Fibroblast of lung (primary cell): ENCODE results near the gene CST7. TPM values are rescaled to one million over a fixed set of nuclear protein-coding genes. Genes with fewer than 3 reads are reported as not detected.

ENCODE experiments used
- DNase-seq, 2 donors: peaks; one replicate each; pipeline versions ENCODE4 v3.0.0 to v3.0.0-alpha.2; 2010; ENCODE audit warnings: low read depth in 2 of 2
- H2AFZ ChIP-seq: 2 replicates; pipeline ENCODE4 v1.5.1; 2012; ENCODE audit warnings: low read length, control low read depth, inconsistent platforms
- H3K27ac ChIP-seq: 2 replicates; pipeline ENCODE4 v1.5.1; 2011; ENCODE audit warnings: low read length, control low read depth; ENCODE audit not compliant: insufficient read depth
- H3K27me3 ChIP-seq: 2 replicates; pipeline ENCODE4 v1.5.1; 2011; ENCODE audit warnings: mild to moderate bottlenecking, low read length; ENCODE audit not compliant: control insufficient read depth, insufficient read depth
- H3K36me3 ChIP-seq: 2 replicates; pipeline ENCODE4 v1.5.1; 2011; ENCODE audit warnings: low read length; ENCODE audit not compliant: control insufficient read depth, insufficient read depth
- H3K4me1 ChIP-seq: 2 replicates; pipeline ENCODE4 v1.5.1; 2011; ENCODE audit warnings: low read length; ENCODE audit not compliant: control insufficient read depth, insufficient read depth; ENCODE audit errors: extremely low read depth
- H3K4me2 ChIP-seq: 2 replicates; pipeline ENCODE4 v1.5.1; 2011; ENCODE audit warnings: low read length, control low read depth; ENCODE audit not compliant: insufficient read depth; ENCODE audit errors: extremely low read depth
- H3K4me3 ChIP-seq, 4 experiments: fragments of 200-600 bp in 1 of 4; sonication (generic) in 1 of 4; replicated peaks in 1 of 4; 2 replicates each; pipeline ENCODE4 v1.5.1; 2011 to 2016; ENCODE audit warnings: low read length in 4 of 4, low read depth in 3 of 4, mild to moderate bottlenecking in 3 of 4, control low read depth in 2 of 4, inconsistent platforms in 1 of 4, mixed read lengths in 1 of 4; ENCODE audit not compliant: insufficient read depth in 1 of 4; ENCODE audit errors: control extremely low read depth in 1 of 4
- H3K79me2 ChIP-seq: 2 replicates; pipeline ENCODE4 v1.5.1; 2012; ENCODE audit warnings: mild to moderate bottlenecking, low read length, inconsistent platforms; ENCODE audit not compliant: control insufficient read depth, insufficient read depth
- H3K9ac ChIP-seq: 2 replicates; pipeline ENCODE4 v1.5.1; 2011; ENCODE audit warnings: mild to moderate bottlenecking, low read length, control low read depth; ENCODE audit not compliant: insufficient read depth
- H3K9me3 ChIP-seq: 2 replicates; pipeline ENCODE4 v1.5.1; 2012; ENCODE audit warnings: low read depth, low read length; ENCODE audit not compliant: control insufficient read depth, insufficient read depth
- H4K20me1 ChIP-seq: 2 replicates; pipeline ENCODE4 v1.5.1; 2011; ENCODE audit warnings: low read length; ENCODE audit not compliant: control insufficient read depth, insufficient read depth; ENCODE audit errors: extremely low read depth
- EZH2 ChIP-seq: IDR thresholded peaks from 2 replicates; pipeline ENCODE4 v1.5.1; 2012; ENCODE audit warnings: low read length, control low read depth, mild to moderate bottlenecking; ENCODE audit errors: missing control alignments
- polyA plus RNA-seq, 2 donors: library from polyadenylated mRNA; depleted of rRNA in 1 of 2; stranded (reverse) in 1 of 2; unstranded in 1 of 2; fragments of >200 nt; gene quantifications; 2 replicates each; pipeline ENCODE4 v1.2.1, GENCODE V29; 2011 to 2012; ENCODE audit warnings: missing spikeins in 1 of 2
- total RNA-seq: library from RNA; depleted of rRNA; stranded (reverse); fragments of >200 nt; gene quantifications from 2 replicates; pipeline ENCODE4 v1.2.1, GENCODE V29; 2014
- TF ChIP-seq, protein P1 (sequence below), 2 donors: IDR thresholded peaks in 1 of 2; conservative IDR thresholded peaks in 1 of 2; 1 replicate in 1 of 2; 2 replicates in 1 of 2; pipeline ENCODE4 v1.5.1; 2011 to 2012; ENCODE audit warnings: low read length in 2 of 2, control low read depth in 1 of 2, inconsistent platforms in 1 of 2, low read depth in 1 of 2, mild to moderate bottlenecking in 1 of 2

Gene CST7
- total and polyA plus RNA-seq, 2 donors (not counting 1 experiment from before 2014, with no cell fraction given): not detected

DNA sequence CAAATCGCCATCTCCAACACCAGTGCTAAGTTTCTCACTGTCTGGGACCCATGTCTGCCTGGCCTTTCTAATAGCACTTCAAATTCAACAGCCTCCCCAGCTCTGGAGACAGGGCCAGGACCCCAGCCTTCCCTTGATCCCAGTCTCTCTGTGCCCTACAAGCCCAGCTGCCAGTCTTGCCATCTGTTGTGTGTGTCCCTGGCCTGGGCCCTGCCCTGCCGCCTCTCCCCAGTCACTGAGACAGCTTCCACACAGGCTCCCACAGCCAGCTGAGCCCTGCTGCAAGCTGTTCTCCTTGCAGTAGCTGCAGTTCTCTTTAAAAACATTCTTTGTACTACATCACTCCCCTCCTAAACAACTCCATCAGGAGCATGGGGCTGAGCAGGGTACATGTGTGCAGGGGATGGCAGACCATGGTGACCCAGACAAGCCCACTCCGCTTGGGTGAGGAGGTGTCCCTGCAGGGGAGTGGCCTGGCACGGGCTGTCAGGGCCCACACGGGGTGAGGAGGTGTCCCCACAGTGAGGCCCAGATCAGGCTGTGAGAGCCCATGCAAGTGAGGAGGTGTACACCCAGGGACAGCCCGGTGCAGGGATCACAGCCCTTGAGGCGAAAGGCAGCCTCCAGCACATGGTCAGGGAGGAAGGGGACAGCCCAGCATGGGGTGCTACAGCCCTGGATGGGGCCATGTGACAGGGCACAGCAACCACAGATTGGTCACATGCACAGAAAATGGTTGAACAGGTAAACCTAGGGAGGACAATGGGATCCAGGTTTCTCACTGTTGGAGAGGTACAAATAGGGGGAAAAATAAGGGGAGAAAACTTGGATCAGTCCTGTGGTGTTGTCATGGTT lies 16.2 kb downstream of the CST7 start:
- H3K79me2 ChIP-seq: no peaks in the 10 kb centered on the region
- H3K9ac ChIP-seq: no peak overlapping the region
- H3K27me3 ChIP-seq: no peaks in the 10 kb centered on the region
- TF ChIP-seq, protein P1, sequence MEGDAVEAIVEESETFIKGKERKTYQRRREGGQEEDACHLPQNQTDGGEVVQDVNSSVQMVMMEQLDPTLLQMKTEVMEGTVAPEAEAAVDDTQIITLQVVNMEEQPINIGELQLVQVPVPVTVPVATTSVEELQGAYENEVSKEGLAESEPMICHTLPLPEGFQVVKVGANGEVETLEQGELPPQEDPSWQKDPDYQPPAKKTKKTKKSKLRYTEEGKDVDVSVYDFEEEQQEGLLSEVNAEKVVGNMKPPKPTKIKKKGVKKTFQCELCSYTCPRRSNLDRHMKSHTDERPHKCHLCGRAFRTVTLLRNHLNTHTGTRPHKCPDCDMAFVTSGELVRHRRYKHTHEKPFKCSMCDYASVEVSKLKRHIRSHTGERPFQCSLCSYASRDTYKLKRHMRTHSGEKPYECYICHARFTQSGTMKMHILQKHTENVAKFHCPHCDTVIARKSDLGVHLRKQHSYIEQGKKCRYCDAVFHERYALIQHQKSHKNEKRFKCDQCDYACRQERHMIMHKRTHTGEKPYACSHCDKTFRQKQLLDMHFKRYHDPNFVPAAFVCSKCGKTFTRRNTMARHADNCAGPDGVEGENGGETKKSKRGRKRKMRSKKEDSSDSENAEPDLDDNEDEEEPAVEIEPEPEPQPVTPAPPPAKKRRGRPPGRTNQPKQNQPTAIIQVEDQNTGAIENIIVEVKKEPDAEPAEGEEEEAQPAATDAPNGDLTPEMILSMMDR (conservative IDR thresholded peaks at IDR 0.05 in 1 of 2, IDR thresholded peaks at IDR 0.05 in 1 of 2; ENCODE audit: low read depth in 1 of 2, low read length in 2 of 2): no peak
- TF ChIP-seq EZH2: no peak
- H3K27ac ChIP-seq: no peak overlapping the region
- peaks cover 14% of the 10 kb centered on the region for H3K36me3 ChIP-seq
- H4K20me1 ChIP-seq: no peaks in the 10 kb centered on the region
- H3K4me1 ChIP-seq: no peaks in the 10 kb centered on the region
- no peaks in the 10 kb centered on the region for H3K9me3 ChIP-seq
- no peak for DNase-seq
- no peak overlapping the region for H2AFZ ChIP-seq
- H3K4me2 ChIP-seq: no peak overlapping the region
- no peak overlapping the region for H3K4me3 ChIP-seq

DNA sequence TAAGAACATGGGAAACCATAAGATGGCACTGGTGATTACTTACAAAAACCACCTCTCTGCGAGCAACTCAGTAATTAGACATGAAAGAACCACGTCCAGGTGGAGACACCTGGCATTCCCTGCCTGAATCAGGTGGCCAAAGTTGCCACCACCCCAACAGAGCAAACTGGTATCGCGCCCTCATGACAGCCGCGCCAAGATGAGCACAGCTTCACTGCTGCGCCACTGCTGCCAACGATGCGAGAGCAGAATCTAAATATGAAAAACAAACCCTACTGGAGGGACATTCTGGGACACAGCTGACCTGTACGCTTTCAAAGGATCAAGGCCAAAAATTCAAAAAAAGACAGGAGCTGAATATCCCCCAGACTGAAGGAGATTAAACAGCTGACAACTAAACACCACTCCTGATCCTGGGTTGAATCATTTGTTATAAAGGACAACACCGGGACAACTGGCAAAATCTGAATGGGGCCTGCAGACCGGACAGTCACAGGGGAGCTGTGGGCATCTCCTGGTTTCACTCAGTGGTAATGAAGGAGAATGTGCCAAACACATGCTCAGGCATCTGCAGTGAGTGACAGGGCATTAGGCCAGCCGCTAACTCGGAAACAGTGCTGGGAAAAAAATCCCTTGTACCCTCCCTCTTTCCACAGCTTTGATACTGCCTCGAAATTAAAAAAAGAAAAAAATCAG lies 17.4 kb downstream of the CST7 start:
- H3K27ac ChIP-seq: no peak overlapping the region
- no peak overlapping the region for H3K4me3 ChIP-seq
- peaks cover 16% of the 10 kb centered on the region for H3K36me3 ChIP-seq
- H3K9me3 ChIP-seq: no peaks in the 10 kb centered on the region
- H3K4me2 ChIP-seq: no peak overlapping the region
- H3K4me1 ChIP-seq: no peaks in the 10 kb centered on the region
- no peaks in the 10 kb centered on the region for H3K79me2 ChIP-seq
- no peak overlapping the region for H2AFZ ChIP-seq
- H3K9ac ChIP-seq: no peak overlapping the region
- H3K27me3 ChIP-seq: no peaks in the 10 kb centered on the region
- DNase-seq: no peak
- TF ChIP-seq, protein P1 (conservative IDR thresholded peaks at IDR 0.05 in 1 of 2, IDR thresholded peaks at IDR 0.05 in 1 of 2; ENCODE audit: low read depth in 1 of 2, low read length in 2 of 2): no peak
- no peak for TF ChIP-seq EZH2
- H4K20me1 ChIP-seq: no peaks in the 10 kb centered on the region

DNA sequence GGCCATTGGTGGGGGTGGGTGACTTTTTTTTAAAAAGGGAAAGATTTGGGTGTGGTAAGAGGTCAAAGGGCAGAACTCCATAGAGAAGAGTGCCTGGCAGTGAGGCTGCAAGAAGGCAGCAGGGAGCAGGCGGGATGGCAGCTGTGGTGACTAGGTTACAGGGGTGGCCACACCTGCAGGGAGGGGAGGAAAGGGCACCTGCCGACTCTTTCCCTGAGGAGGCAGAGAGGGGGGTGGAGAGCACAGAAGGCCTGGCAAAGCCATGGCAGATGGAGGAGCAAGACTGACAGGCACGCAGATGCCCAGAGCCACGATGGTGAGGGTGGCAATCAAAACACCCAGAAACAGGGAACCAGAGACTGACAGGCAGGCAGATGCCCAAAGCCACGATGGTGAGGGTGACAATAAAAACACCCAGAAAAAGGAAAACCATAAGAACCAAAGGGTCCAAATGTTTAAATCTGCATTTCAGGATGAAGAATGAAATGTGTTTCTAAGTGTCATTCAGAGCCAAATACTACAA lies 19.3 kb downstream of the CST7 start:
- no peaks in the 10 kb centered on the region for H3K27me3 ChIP-seq
- no peak overlapping the region for H3K27ac ChIP-seq
- no peak overlapping the region for H2AFZ ChIP-seq
- H3K4me3 ChIP-seq: no peak overlapping the region
- DNase-seq: no peak
- TF ChIP-seq EZH2: no peak
- TF ChIP-seq, protein P1 (conservative IDR thresholded peaks at IDR 0.05 in 1 of 2, IDR thresholded peaks at IDR 0.05 in 1 of 2; ENCODE audit: low read depth in 1 of 2, low read length in 2 of 2): no peak
- H3K4me2 ChIP-seq: no peak overlapping the region
- peaks cover 19% of the 10 kb centered on the region for H3K36me3 ChIP-seq
- no peaks in the 10 kb centered on the region for H3K79me2 ChIP-seq
- H3K9ac ChIP-seq: no peak overlapping the region
- H3K4me1 ChIP-seq: no peaks in the 10 kb centered on the region
- no peaks in the 10 kb centered on the region for H4K20me1 ChIP-seq
- H3K9me3 ChIP-seq: no peaks in the 10 kb centered on the region
